GM21786 (cell line): Measurements from ENCODE around the gene DGCR2.
"Not testable (repeated sequence)": the region's sequence is repeated elsewhere in the genome, so short reads cannot be mapped to it uniquely, and the experiment has no call there.

ENCODE experiments used
- ATAC-seq: cut with Tn5 transposase; IDR thresholded peaks from one replicate; pipeline ENCODE4 v1.9.1; 2021; ENCODE audit not compliant: unreplicated experiment

DGCR2 gene, protein sequence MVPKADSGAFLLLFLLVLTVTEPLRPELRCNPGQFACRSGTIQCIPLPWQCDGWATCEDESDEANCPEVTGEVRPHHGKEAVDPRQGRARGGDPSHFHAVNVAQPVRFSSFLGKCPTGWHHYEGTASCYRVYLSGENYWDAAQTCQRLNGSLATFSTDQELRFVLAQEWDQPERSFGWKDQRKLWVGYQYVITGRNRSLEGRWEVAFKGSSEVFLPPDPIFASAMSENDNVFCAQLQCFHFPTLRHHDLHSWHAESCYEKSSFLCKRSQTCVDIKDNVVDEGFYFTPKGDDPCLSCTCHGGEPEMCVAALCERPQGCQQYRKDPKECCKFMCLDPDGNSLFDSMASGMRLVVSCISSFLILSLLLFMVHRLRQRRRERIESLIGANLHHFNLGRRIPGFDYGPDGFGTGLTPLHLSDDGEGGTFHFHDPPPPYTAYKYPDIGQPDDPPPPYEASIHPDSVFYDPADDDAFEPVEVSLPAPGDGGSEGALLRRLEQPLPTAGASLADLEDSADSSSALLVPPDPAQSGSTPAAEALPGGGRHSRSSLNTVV

DNA sequence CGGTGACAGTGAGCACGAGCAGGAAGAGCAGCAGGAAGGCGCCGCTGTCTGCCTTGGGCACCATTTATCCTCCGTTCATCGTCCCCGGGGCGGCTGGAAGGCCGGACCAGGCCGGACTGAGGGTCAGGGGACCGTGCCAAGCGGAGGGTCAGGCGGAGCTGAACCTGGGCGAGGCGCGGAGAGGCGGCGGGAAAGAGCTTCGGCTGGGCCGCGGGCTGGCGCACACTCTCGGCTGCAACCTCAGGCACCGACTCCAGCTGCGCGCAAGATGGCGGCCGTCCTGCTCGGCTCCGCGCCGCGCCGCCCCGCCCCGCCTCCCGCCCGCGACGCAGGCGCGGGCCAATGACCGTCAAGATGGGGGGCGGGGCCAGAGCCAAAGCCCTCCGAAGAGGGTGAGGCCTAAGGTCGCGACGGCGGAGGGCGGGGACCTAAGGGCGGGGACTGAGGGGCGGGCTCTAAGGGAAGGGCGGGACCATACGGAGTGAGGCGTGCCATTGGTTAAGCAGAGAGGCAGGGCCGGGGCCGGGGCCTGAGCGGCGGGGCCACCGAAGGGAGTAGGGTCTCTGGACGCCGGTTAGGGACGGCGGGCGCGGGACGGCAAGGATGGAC is at the start of gene DGCR2:
DGCR2 (minus strand) TSS at position 270 of the 609 bp plus-strand sequence; CDS start at position 64, 206 bp downstream.
- peak; percentile 77 for ATAC-seq

DNA sequence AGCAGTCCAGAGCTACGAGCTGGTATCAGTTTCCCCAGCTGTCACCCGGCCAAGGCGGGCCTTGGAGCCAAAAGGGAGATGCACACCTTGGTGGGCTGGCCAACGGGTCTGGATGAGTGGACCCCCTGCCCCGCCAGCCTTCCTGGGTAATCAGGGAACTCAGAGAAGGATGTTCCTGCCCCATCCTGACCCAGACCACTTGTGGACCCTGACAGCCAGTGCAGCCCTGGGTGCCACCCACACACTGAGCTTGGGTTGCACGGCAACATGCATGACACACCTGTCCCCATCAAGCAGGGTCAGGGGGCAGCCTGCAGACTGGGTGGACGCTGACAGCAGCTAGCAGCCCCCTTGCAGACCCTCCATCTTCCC is 47.7 kb upstream of the DGCR2 start:
- no peak for ATAC-seq

DNA sequence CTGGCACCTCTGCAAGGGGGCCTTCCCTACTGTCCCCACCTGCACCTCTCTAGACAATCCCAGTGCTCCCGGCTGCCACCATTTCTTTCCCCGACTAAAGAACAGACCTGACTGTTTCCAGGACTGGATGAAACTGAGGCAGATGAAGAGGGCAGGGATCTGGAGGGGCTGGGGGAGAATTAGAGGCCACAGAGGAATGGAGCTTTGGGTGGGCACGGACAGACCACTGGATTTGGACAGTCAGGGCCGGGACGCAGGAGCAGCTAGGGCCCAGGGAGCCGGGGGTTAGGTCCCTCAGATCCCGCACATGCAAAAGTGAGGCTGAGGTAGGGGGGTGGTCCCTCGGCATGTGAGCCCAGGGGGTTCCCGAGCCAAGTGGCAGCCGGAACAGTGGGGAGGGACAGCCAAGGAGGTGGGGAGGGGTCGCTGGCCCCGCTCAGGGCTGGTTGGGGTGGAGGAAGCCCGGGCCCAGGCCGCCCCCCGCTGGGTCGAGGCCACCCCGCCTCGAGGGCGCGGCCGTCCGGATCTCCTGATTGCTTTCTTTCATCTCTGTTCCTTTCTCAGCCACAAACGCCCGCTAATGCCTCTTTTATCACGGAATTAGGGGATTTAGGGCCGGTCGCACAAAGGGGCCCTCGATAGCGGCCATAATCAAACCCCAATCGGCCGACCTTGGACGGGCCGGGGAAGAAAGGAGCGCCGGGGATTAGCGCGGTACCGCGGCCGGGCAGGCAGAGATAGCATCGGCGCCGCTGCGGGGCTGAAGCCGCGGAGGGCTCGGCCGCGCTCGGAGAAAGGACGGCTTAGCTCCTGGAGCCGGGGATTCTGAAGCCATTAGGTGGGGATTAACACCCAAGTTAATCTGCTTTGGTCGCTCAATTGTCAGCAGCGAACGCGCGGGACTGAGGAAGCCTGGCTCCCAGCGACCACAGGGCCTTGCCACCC is 47.1 kb upstream of the DGCR2 start:
- ATAC-seq: no peak

DNA sequence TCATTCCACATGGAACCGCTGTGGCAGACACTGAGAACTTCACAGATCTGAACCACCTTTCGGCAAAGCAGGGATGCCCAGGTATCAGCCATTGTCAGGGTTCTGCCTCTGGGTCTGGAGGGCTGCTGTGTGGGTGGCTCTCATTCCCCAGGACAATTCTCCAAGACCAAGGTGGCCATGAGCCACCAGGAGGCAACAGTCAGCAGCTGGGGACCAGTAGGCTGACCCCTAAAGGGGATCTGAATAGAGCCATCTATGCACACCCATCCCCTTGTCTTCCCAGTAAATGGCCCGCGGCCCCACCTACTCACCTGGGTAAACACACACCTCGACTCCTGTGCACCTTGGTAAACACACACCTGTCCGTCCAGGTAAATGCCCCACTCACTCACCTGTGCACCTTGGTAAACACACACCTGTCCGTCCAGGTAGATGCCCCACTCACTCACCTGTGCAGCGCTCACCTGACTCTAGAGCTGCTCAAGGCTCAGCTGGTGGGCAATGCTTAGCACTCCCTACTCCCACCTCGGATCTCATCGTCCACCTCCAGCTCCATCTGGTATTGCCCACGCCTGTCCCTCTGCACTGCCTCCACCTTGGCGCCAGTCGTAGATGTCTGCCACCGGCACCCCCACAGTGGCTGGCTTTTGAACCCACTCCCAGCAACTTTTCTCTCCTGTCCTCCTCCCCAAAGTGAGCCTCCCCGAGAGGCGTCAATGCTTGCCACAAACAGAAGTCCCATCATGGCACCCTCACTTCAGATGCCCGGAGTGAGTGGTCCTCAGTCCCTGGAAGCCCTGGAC is 46.1 kb upstream of the DGCR2 start:
- no peak for ATAC-seq

DNA sequence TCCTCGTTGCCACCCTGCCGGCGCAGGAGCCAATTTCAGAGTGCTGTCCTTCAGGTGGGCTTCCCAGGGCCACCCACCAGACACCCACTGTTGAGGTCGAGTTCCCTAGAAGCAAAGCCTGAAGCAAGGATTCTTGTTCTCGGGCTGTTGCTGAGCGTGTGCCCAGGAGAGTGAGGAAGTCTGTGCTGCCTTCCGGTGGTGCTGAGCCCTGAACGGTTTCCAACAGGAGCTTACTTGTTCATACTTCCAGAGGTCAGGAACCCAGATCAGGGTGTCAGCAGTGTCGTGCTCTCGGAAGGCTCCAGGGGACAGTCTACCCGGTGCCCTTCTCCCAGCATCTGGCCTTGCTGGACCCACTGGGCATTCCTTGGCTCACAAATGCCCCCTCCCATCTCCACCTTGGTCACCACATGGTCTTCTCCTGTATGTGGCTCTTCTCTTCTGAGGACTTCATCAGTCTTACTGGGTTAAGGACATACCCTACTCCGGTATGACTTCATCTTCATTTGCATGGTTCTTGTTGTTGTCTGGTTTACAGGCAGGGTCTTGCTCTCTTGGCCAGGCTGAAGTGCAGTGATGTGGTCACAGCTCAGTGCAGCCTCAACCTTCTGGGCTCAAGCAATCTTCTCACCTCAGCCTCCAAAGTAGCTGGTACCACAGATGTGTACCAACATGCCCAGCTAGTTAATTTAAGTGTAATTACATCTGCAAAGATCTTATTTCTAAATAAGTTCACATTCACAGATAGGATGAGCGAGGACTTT is 45.1 kb upstream of the DGCR2 start:
- no peak for ATAC-seq

DNA sequence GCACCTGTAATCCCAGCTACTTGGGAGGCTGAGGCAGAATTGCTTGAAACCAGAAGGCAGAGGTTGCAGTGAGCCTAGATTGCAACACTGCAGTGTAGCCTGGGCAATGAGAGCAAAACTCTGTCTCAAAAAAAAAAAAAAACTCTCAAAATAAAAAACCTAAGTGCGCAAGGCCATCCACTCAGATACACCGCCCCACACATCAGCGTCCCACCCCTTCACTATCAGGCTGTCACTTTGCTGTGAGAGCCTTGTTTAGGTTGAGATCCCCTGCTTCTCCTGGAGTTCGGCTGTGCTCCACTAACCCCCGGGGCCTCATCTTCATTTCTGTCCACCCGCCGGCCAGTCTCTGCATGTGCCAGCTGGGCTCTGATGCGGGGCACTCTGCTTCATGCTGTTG is 44.2 kb upstream of the DGCR2 start:
- ATAC-seq: no peak

DNA sequence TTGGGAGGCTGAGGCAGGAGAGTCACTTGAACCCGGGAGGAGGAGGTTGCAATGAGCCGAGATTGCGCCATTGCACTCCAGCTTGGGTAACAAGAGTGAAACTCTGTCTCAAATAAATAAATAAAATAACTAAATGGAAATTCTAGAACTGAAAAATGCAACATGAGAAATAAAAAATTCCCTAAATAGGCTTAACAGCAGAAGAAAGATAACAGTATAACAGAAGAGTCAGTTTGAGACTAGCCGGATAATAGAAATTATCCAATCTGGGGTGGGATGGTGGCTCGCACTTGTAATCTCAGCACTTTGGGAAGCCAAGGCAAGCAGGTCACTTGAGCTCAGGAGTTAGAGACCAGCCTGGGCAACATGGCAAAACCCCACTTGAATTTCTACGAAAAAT is 42.2 kb upstream of the DGCR2 start:
- no peak for ATAC-seq

DNA sequence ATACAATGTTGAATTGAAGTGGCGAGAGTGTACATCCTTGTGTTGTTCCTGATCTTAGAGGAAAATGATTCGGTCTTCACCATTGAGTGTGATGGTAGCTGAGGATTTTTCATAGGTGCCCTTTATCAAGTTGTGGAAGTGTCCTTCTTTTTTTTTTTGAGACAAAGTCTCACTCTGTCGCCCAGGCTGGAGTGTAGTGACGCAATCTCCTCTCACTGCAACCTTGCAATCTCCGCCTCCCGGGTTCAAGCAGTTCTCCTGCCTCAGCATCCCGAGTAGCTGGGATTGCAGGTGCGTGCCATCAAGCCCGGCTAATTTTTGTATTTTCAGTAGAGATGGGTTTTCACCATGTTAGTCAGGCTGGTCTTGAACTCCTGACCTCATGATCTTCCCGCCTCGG is 36.4 kb upstream of the DGCR2 start:
- not testable (repeated sequence) for ATAC-seq

DNA sequence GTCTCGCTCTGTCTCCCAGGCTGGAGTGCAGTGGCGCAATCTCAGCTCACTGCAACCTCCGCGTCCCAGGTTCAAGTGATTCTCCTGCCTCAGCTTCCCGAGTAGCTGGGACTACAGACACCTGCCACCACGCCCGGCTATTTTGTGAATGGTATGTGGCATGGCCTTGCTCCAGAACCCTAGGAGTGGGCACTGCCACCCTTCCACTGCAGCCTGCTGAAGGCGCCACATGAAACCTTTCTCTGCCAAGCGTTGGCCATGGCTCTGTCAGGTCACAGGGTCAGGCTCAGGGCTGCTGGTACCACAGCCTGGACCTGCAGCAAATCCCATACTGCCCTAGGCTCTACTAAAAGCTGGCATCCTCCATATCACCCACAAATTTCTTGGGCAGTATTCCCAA is 33.9 kb upstream of the DGCR2 start:
- not testable (repeated sequence) for ATAC-seq

DNA sequence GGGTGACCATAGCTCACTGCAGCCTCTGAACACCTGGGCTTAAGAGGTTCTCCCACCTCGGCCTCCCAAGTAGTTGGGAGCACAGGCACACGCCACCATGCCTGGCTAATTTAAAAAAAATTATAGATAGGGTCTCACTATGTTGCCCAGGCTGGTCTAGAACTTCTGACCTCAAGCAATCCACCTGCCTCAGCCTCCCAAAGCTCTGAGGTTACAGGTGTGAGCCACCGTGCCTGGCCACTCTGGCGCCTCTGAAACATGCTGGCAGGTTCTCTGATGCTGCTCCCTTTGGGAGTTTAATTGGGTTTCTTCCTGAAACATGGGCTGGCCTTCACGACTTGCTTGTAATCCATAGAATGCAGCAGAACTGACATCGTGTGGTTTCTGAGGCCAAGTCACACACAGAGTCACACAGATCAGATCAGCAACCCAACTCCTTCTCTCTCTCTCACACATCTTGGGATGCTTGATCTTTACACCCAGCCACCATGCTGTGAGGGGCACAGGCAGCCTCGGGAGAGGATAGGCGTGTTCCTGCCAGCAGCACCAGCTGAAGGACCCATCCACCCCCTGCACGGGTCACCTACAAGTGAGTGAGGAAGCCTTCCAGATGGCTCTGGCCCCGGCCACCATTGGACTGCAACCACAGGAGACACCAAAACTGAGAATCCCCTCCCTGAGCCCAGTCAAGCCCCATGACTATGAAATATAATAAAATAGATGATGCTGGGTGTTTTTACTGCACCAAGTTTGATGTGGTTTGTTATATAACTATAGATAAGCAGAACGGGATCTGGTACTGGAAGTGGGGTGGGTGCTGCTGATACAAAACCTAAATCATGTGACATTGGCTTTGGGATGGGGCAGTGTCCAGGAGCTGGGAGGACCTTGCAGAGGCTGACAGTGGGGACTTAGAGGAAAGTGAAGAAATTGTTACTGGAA is 31.0 kb upstream of the DGCR2 start:
- ATAC-seq: no peak

DNA sequence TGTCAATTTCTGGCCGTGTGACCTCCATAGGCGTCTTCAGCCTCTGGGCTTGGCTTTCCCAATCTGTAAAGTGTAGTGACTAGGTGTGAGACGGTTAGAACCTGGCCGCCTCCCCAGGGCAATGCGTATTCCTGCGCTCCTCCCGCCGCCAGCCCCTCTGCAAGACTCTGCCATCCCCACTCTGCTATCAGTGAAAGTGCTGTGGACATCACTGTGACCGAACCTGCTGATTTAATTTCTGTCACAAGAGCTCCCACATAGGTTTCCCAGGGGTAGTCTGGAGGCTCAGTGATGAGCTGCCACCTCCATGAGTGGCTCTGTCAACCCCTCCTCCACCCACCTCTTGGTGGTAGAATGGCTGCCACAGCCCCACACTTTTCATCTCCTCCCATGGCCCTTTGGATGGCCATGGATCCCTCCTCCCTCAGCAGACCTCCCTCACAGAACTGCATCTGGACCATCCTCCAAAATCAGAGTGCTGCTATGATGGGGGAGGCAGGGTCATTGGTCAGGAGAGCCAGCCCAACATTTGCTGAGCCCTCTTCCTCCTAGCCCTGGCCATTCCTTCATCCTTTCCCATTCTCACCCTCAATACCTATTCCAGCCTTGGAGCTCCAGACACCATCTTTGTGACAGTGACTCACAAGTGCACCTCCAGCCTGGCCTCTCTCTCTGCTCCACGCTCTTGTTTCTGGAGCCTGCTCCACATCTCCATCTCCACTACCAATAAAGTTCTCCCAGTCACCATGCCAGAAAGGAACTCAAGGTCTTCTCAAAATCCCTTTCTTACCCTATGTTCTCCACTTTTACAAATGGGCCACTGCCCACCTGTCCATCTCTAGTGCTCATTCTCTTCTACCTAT is 29.3 kb upstream of the DGCR2 start:
- ATAC-seq: no peak

DNA sequence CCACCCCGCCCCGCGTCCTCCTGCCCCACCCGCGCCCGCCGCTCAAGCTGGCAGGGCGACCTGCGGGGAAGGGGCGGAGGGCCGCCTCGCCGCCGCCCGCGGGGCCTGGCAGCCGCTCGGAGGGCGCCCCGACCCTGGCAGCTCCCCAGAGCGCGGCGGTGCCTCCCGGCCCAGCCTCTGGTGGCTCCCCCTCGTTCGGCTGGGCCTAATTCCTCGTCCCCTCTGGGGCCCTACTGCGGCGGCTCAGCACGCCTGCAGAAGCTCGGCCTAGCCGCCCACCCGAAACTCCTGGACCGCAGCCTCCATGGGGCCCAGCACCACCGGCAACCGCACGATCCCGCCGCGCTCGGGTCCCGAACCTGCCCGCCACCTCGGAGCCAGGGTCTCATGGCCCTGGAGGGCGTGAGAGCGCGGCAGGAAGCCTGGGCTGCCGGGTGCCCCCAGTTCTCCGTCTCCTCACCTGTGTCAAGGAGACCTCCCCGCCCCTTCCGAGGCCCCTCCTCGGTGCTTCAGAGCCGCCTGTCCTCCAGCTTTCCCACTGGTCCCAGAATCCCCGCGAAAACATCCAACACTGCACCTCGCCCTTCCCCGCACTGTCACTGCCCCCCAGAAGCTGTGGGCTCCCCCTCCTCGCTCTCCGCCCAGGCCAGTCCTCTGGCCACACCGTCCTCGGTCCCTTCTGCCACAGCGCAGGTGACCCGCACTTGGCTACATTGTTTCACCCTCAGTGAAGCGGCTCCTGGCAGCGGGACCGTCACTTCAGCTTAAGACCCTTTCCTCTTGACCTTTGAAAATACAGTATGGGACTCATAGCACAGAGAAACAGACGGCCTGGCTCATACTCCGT is 28.5 kb upstream of the DGCR2 start:
- no peak for ATAC-seq

DNA sequence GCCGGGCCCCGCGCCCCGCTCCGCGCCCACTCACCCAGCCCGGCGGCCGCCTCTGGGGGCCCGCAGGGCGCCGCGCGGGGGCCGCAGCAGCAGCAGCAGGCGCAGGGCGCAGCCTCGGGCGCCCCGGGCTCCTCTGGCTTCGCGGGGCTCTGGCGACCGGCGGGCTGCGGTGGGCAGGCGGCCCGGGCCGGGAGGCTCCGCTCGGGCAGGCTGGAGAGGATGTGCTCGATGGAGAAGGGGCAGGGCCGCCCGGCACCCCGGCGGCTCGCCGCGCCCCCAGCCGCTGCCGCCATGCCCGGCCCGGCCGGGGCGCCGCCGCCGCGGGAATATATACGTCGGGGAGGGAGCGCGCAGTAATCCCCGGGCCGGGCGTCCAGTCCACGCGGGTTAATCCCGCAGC is 27.8 kb upstream of the DGCR2 start, which contains the start of gene GSC2:
GSC2 (minus strand) TSS at position 302 of the 400 bp plus-strand sequence; CDS start at position 293, 9 bp downstream.
- ATAC-seq: no peak

DNA sequence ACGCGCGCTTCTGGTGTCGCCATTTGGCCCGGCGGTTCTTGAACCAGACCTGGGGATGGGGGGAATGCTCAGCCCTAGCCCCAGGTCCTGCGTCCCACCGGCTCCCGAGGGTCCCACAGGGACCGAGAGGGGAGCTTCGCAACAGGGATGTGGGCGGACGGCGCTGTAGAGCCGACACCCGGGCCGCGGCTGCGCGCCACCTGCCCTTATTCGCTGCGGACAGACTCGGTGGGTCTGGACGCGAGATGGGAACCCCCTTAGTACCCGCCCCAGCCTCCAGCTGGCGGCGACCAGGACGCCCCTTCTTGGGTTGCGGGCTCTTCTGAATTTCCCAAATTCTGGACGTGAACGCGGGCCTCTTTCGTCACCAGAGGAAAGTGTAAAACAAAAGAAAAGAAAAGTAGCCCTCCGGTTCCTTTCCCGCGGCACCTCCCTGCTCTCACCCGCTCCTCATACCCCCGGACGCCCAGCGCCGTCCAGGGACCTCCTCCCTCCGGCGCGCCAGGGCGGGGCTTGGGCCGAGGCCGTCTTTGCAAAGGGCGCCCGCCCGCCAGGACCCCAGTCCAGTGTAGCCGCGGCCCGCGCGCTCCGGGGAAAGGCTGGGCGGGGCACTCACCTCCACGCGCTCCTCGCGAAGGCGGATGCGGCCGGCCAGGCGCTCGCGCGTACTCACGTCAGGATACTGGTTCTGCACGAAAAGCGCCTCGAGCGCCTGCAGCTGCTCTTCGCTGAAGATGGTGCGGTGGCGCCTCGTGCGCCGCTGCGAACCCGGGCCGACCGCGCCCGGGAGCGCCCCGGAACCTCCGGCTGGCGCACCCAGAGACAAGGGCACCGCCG is 27.1 kb upstream of the DGCR2 start:
- ATAC-seq: no peak

DNA sequence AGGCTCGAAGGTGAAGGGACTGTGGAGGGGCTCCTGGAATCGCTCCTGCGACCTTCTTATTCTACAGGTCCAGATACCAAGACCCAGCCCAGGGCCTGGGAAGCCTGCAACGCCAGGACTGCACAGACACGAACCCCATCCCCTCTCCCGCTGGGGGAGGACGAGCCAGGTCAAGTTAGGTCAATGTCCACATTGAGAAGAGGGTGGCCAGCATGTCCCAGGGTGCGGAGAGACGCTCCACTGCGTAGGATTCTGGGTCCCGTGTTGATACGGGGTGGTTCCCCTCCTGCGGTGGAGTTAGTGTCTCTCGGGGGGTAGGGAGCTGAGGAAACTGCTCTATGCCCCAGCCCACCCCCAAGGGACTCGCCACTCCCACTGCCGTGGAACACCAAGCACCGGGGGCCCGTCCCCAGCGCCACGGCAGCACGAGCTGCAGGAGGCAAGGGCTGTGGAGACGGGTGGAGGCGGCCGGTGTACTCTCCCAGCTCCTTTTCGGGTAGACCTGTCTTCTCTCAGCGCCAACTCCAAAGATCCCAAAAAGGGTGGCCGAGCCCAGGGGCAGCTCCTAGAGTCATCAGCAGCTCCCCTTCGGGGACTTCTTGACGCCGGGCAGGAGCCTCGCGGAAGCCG is 26.3 kb upstream of the DGCR2 start:
- no peak for ATAC-seq
